T-helper 2 cell treated with Interferon-gamma antibody and Interleukin-4, amounts not matched to agents 5 μg/mL and 100 μg/mL, for 36 hours (primary cell): ENCODE measurements around the gene MMP12.
"Not testable (repeated sequence)": the region's sequence is repeated elsewhere in the genome, so short reads cannot be mapped to it uniquely, and the experiment has no call there.

Experiments
- DNase-seq: peaks from one replicate; pipeline ENCODE4 v3.0.0; 2021; ENCODE audit warnings: low spot score
- H3K27ac Mint-ChIP-seq: one replicate; pipeline ENCODE4 v1.8.0; 2021; ENCODE audit warnings: mild to moderate bottlenecking, mixed read lengths
- H3K27me3 Mint-ChIP-seq: one replicate; pipeline ENCODE4 v1.8.0; 2021; ENCODE audit warnings: low read depth, mixed read lengths
- H3K36me3 Mint-ChIP-seq: one replicate; pipeline ENCODE4 v1.8.0; 2021; ENCODE audit warnings: low read depth, mixed read lengths
- H3K4me1 Mint-ChIP-seq: one replicate; pipeline ENCODE4 v1.8.0; 2021; ENCODE audit warnings: low read depth, mixed read lengths
- H3K4me3 Mint-ChIP-seq: one replicate; pipeline ENCODE4 v1.8.0; 2022; ENCODE audit warnings: mild to moderate bottlenecking, moderate library complexity, mixed read lengths
- H3K9me3 Mint-ChIP-seq: one replicate; pipeline ENCODE4 v1.8.0; 2021; ENCODE audit warnings: mixed read lengths

The MMP12 gene

GRCh38 chr11:102874852-102875251 is at the start of gene MMP12:
MMP12 (minus strand) TSS chr11:102874982; CDS start chr11:102874937, 45 bp downstream.
- H3K9me3 Mint-ChIP-seq: no peaks in the 10 kb centered on the region
- no peak for DNase-seq
- no peaks in the 10 kb centered on the region for H3K27me3 Mint-ChIP-seq
- no peak within 1 kb of the TSS for H3K27ac Mint-ChIP-seq
- H3K4me1 Mint-ChIP-seq: no peaks in the 10 kb centered on the region
- no peak within 1 kb of the TSS for H3K4me3 Mint-ChIP-seq
- H3K36me3 Mint-ChIP-seq: no peaks in the 10 kb centered on the region

GRCh38 chr11:102921587-102922220 is 46.9 kb upstream of the MMP12 start:
- no peak overlapping the region for H3K4me3 Mint-ChIP-seq
- H3K9me3 Mint-ChIP-seq: no peaks in the 10 kb centered on the region
- peaks cover 5% of the 10 kb centered on the region for H3K4me1 Mint-ChIP-seq
- H3K27ac Mint-ChIP-seq: no peak overlapping the region
- H3K27me3 Mint-ChIP-seq: peaks cover 3% of the 10 kb centered on the region
- no peak for DNase-seq
- H3K36me3 Mint-ChIP-seq: no peaks in the 10 kb centered on the region

- H3K27ac Mint-ChIP-seq: no peak overlapping the region
- H3K4me1 Mint-ChIP-seq: peaks cover 5% of the 10 kb centered on the region
- H3K36me3 Mint-ChIP-seq: no peaks in the 10 kb centered on the region
- H3K27me3 Mint-ChIP-seq: peaks cover 9% of the 10 kb centered on the region
- peak overlapping the region; percentile 39 for H3K4me3 Mint-ChIP-seq
- H3K9me3 Mint-ChIP-seq: no peaks in the 10 kb centered on the region
- no peak for DNase-seq
Measured at GRCh38 chr11:102920118-102920684, 45.4 kb upstream of the MMP12 start.

GRCh38 chr11:102915044-102915375 is 40.2 kb upstream of the MMP12 start:
- H3K9me3 Mint-ChIP-seq: no peaks in the 10 kb centered on the region
- no peak overlapping the region for H3K4me3 Mint-ChIP-seq
- peaks cover 11% of the 10 kb centered on the region for H3K27me3 Mint-ChIP-seq
- H3K36me3 Mint-ChIP-seq: no peaks in the 10 kb centered on the region
- DNase-seq: no peak
- no peak overlapping the region for H3K27ac Mint-ChIP-seq
- H3K4me1 Mint-ChIP-seq: peaks cover 1% of the 10 kb centered on the region

GRCh38 chr11:102914238-102915043 is 39.7 kb upstream of the MMP12 start:
- H3K9me3 Mint-ChIP-seq: no peaks in the 10 kb centered on the region

GRCh38 chr11:102912482-102912830 is 37.7 kb upstream of the MMP12 start:
- Mint-ChIP-seq H3K36me3 (no peaks in the 10 kb centered on the region), H3K27ac (no peak overlapping the region), H3K27me3 (peaks cover 11% of the 10 kb centered on the region), H3K9me3 (no peaks in the 10 kb centered on the region), H3K4me3 (no peak overlapping the region), H3K4me1 (no peaks in the 10 kb centered on the region)
- DNase-seq: no peak

More at GRCh38 chr11:102914238-102915043, 39.7 kb upstream of the MMP12 start:
- Mint-ChIP-seq H3K36me3 (no peaks in the 10 kb centered on the region), H3K4me1 (no peaks in the 10 kb centered on the region), H3K27me3 (peaks cover 11% of the 10 kb centered on the region), H3K27ac (no peak overlapping the region), H3K4me3 (no peak overlapping the region)
- no peak for DNase-seq

- H3K9me3 Mint-ChIP-seq: no peaks in the 10 kb centered on the region
- DNase-seq: no peak
- H3K4me1 Mint-ChIP-seq: no peaks in the 10 kb centered on the region
- no peak overlapping the region for H3K27ac Mint-ChIP-seq
- H3K36me3 Mint-ChIP-seq: no peaks in the 10 kb centered on the region
- peaks cover 11% of the 10 kb centered on the region for H3K27me3 Mint-ChIP-seq
- H3K4me3 Mint-ChIP-seq: no peak overlapping the region
Measured at GRCh38 chr11:102911758-102912481, 37.1 kb upstream of the MMP12 start.

- DNase-seq, H3K27ac Mint-ChIP-seq, H3K36me3 Mint-ChIP-seq, H3K27me3 Mint-ChIP-seq, H3K9me3 Mint-ChIP-seq, H3K4me1 Mint-ChIP-seq, H3K4me3 Mint-ChIP-seq: not testable (repeated sequence)
Measured at GRCh38 chr11:102905848-102906247, 31.1 kb upstream of the MMP12 start.

- H3K27me3 Mint-ChIP-seq, H3K9me3 Mint-ChIP-seq, DNase-seq, H3K27ac Mint-ChIP-seq, H3K4me3 Mint-ChIP-seq, H3K36me3 Mint-ChIP-seq, H3K4me1 Mint-ChIP-seq: not testable (repeated sequence)
Measured at GRCh38 chr11:102903895-102904294, 29.1 kb upstream of the MMP12 start.

- H3K9me3 Mint-ChIP-seq: no peaks in the 10 kb centered on the region
- H3K27me3 Mint-ChIP-seq: no peaks in the 10 kb centered on the region
- H3K27ac Mint-ChIP-seq: no peak overlapping the region
- H3K36me3 Mint-ChIP-seq: no peaks in the 10 kb centered on the region
- no peak overlapping the region for H3K4me3 Mint-ChIP-seq
- DNase-seq: no peak
- H3K4me1 Mint-ChIP-seq: no peaks in the 10 kb centered on the region
Measured at GRCh38 chr11:102900346-102900745, 25.6 kb upstream of the MMP12 start.

- no peak for DNase-seq
- no peak overlapping the region for H3K27ac Mint-ChIP-seq
- no peaks in the 10 kb centered on the region for H3K9me3 Mint-ChIP-seq
- no peaks in the 10 kb centered on the region for H3K4me1 Mint-ChIP-seq
- H3K27me3 Mint-ChIP-seq: no peaks in the 10 kb centered on the region
- H3K4me3 Mint-ChIP-seq: no peak overlapping the region
- H3K36me3 Mint-ChIP-seq: no peaks in the 10 kb centered on the region
Measured at GRCh38 chr11:102891736-102892135, 17.0 kb upstream of the MMP12 start.

- Mint-ChIP-seq H3K4me3 (no peak overlapping the region), H3K36me3 (no peaks in the 10 kb centered on the region), H3K27ac (no peak overlapping the region), H3K4me1 (no peaks in the 10 kb centered on the region), H3K27me3 (no peaks in the 10 kb centered on the region), H3K9me3 (no peaks in the 10 kb centered on the region)
- DNase-seq: no peak
Measured at GRCh38 chr11:102886999-102887398, 12.2 kb upstream of the MMP12 start.

GRCh38 chr11:102883141-102883540 is 8.4 kb upstream of the MMP12 start:
- DNase-seq: no peak
- Mint-ChIP-seq H3K4me3 (no peak overlapping the region), H3K4me1 (no peaks in the 10 kb centered on the region), H3K36me3 (no peaks in the 10 kb centered on the region), H3K9me3 (no peaks in the 10 kb centered on the region), H3K27me3 (no peaks in the 10 kb centered on the region), H3K27ac (no peak overlapping the region)

- H3K4me1 Mint-ChIP-seq: no peaks in the 10 kb centered on the region
- no peaks in the 10 kb centered on the region for H3K27me3 Mint-ChIP-seq
- no peak for DNase-seq
- no peak overlapping the region for H3K4me3 Mint-ChIP-seq
- no peaks in the 10 kb centered on the region for H3K9me3 Mint-ChIP-seq
- no peak overlapping the region for H3K27ac Mint-ChIP-seq
- H3K36me3 Mint-ChIP-seq: no peaks in the 10 kb centered on the region
Measured at GRCh38 chr11:102882389-102883024, 7.7 kb upstream of the MMP12 start.
